HL-60 (cell line): ENCODE measurements around the gene PRKG2.
"Not testable (repeated sequence)": the region's sequence is repeated elsewhere in the genome, so short reads cannot be mapped to it uniquely, and the experiment has no call there.

Experiments
- DNase-seq, 2 experiments: peaks; one replicate each; pipeline ENCODE4 v3.0.0-alpha.2; 2010 to 2020; ENCODE audit warnings: low read depth in 1 of 2, low spot score in 1 of 2
- H3K27ac ChIP-seq: fragments of 250-450 bp; sonication (Bioruptor Pico); replicated peaks from 2 replicates; pipeline ENCODE4 v1.5.1; 2020; ENCODE audit warnings: mild to moderate bottlenecking, moderate library complexity
- H3K27me3 ChIP-seq: fragments of 250-450 bp; sonication (Bioruptor Pico); 2 replicates; pipeline ENCODE4 v1.5.1; 2021; ENCODE audit warnings: mild to moderate bottlenecking, moderate library complexity; ENCODE audit not compliant: insufficient read depth, poor library complexity, severe bottlenecking
- H3K4me3 ChIP-seq: replicated peaks from 2 replicates; pipeline ENCODE4 v1.5.1; 2011; ENCODE audit warnings: mild to moderate bottlenecking, control low read depth, low read length; ENCODE audit not compliant: insufficient read depth
- GABPA ChIP-seq: IDR thresholded peaks from 2 replicates; pipeline ENCODE4 v1.6.1; 2012; ENCODE audit warnings: low read depth
- POLR2AphosphoS5 ChIP-seq: IDR thresholded peaks from 2 replicates; pipeline ENCODE4 v1.6.1; 2012; ENCODE audit warnings: low read depth
- SPI1 ChIP-seq: IDR thresholded peaks from 2 replicates; pipeline ENCODE4 v1.6.1; 2012; ENCODE audit warnings: low read depth, mild to moderate bottlenecking, borderline replicate concordance
- TF ChIP-seq, protein P1 (sequence below): IDR thresholded peaks from one replicate; pipeline ENCODE4 v1.5.1; 2011; ENCODE audit warnings: low read length, control low read depth, inconsistent platforms; ENCODE audit not compliant: insufficient read depth
- TF ChIP-seq, protein P2 (sequence below): IDR thresholded peaks from 2 replicates; pipeline ENCODE4 v1.6.1; 2012; ENCODE audit warnings: low read depth; ENCODE audit not compliant: insufficient replicate concordance

The PRKG2 gene

DNA sequence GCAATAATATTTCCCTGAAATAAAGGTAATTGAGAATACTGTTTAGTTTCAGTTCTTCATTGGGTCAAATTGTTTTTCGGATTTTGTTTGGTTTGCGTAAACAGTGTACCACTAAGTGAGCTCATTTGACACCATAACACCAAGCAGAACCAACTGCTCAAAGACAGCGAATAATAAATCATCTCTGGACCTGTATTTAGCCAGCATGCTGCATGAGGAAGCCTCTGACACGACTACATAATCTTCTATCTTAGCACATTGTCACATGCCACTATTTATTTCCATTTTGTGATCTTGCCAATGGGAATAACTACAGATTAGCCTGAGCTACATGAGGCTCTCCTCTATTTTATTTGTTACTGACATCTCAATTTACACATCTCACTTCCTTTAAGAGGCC lies 12.1 kb upstream of the PRKG2 start:
- no peak for DNase-seq
- H3K27me3 ChIP-seq: no peaks in the 10 kb centered on the region
- TF ChIP-seq, protein P1, sequence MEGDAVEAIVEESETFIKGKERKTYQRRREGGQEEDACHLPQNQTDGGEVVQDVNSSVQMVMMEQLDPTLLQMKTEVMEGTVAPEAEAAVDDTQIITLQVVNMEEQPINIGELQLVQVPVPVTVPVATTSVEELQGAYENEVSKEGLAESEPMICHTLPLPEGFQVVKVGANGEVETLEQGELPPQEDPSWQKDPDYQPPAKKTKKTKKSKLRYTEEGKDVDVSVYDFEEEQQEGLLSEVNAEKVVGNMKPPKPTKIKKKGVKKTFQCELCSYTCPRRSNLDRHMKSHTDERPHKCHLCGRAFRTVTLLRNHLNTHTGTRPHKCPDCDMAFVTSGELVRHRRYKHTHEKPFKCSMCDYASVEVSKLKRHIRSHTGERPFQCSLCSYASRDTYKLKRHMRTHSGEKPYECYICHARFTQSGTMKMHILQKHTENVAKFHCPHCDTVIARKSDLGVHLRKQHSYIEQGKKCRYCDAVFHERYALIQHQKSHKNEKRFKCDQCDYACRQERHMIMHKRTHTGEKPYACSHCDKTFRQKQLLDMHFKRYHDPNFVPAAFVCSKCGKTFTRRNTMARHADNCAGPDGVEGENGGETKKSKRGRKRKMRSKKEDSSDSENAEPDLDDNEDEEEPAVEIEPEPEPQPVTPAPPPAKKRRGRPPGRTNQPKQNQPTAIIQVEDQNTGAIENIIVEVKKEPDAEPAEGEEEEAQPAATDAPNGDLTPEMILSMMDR: no peak
- no peak for TF ChIP-seq GABPA
- TF ChIP-seq, protein P2, sequence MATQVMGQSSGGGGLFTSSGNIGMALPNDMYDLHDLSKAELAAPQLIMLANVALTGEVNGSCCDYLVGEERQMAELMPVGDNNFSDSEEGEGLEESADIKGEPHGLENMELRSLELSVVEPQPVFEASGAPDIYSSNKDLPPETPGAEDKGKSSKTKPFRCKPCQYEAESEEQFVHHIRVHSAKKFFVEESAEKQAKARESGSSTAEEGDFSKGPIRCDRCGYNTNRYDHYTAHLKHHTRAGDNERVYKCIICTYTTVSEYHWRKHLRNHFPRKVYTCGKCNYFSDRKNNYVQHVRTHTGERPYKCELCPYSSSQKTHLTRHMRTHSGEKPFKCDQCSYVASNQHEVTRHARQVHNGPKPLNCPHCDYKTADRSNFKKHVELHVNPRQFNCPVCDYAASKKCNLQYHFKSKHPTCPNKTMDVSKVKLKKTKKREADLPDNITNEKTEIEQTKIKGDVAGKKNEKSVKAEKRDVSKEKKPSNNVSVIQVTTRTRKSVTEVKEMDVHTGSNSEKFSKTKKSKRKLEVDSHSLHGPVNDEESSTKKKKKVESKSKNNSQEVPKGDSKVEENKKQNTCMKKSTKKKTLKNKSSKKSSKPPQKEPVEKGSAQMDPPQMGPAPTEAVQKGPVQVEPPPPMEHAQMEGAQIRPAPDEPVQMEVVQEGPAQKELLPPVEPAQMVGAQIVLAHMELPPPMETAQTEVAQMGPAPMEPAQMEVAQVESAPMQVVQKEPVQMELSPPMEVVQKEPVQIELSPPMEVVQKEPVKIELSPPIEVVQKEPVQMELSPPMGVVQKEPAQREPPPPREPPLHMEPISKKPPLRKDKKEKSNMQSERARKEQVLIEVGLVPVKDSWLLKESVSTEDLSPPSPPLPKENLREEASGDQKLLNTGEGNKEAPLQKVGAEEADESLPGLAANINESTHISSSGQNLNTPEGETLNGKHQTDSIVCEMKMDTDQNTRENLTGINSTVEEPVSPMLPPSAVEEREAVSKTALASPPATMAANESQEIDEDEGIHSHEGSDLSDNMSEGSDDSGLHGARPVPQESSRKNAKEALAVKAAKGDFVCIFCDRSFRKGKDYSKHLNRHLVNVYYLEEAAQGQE: no peak
- no peak for TF ChIP-seq POLR2AphosphoS5
- no peak for TF ChIP-seq SPI1
- H3K4me3 ChIP-seq: no peak overlapping the region
- no peak overlapping the region for H3K27ac ChIP-seq

GRCh38 chr4:81225252-81225651 lies 10.2 kb upstream of the PRKG2 start:
- no peak for DNase-seq
- H3K27me3 ChIP-seq: no peaks in the 10 kb centered on the region
- no peak overlapping the region for H3K4me3 ChIP-seq
- no peak overlapping the region for H3K27ac ChIP-seq
- no peak for TF ChIP-seq SPI1
- TF ChIP-seq POLR2AphosphoS5: no peak
- TF ChIP-seq GABPA: no peak
- TF ChIP-seq, protein P1: no peak
- TF ChIP-seq, protein P2: no peak

DNA sequence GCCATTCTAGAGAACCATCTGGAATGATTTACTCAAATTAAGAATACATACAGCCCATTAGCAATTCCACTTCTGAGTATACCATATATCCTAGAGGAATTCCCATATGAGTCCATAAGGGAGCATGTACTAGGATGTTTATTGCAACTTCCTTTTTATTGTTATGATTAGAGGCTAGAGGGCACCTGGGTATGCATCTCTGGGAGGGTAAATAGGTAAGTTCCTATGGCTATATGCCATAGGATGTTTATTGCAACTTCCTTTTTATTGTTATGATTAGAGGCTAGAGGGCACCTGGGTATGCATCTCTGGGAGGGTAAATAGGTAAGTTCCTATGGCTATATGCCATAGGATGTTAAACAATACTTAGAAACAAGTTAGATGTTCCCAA lies 7.1 kb upstream of the PRKG2 start:
- not testable (repeated sequence) for DNase-seq, H3K4me3 ChIP-seq, H3K27ac ChIP-seq, H3K27me3 ChIP-seq

DNA sequence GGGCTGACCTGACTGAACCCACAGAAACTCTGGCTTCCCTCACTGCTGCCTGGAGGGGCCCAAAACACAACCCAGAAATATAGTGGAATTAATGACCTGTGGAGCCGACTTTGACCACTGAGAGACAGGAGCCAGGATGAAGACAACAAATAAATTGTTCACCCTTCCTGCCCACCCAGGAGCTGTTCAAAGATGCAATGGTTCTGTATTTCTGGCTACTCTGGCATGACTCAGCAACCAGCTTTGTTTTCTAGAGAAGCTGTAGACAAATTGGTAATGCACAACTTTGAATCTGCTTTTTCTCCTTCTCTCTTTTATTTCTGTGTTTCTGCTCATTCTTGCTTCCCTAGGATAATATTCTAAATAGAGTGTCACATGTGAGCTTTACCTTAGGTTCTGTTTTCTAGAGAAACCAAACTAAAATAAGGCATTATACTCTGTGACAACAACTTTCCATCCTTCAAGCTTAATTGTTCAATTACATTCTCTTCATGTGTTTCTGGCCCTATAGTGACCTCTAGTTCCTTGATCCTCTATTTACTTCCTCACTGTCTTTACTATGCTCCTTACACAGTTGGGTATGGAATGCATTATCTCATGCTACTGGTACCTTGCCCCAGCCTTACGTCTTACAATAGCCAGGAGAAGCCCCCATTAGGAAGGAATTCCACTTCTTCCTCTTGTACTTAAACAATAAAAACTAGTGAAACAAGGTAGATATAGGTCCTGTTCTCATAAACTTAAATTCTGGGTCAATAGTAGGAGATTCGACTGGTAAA lies 6.5 kb upstream of the PRKG2 start:
- TF ChIP-seq POLR2AphosphoS5 (no peak), SPI1 (no peak), GABPA (no peak)
- TF ChIP-seq, protein P2: no peak
- TF ChIP-seq, protein P1: no peak
- DNase-seq: no peak
- H3K27ac ChIP-seq: no peak overlapping the region
- H3K4me3 ChIP-seq: no peak overlapping the region
- H3K27me3 ChIP-seq: peaks cover 4% of the 10 kb centered on the region
